ENCODE data around the gene RBM47. TPM values are rescaled to one million over a fixed set of nuclear protein-coding genes. Genes with fewer than 3 reads are reported as not detected.

RBM47 gene
- total and polyA plus RNA-seq, 9 of the 15 experiments (the other 6 are each of a cell fraction or from before 2014, with no cell fraction given): 1.4 to 6.4 (median 3.3) TPM

DNA sequence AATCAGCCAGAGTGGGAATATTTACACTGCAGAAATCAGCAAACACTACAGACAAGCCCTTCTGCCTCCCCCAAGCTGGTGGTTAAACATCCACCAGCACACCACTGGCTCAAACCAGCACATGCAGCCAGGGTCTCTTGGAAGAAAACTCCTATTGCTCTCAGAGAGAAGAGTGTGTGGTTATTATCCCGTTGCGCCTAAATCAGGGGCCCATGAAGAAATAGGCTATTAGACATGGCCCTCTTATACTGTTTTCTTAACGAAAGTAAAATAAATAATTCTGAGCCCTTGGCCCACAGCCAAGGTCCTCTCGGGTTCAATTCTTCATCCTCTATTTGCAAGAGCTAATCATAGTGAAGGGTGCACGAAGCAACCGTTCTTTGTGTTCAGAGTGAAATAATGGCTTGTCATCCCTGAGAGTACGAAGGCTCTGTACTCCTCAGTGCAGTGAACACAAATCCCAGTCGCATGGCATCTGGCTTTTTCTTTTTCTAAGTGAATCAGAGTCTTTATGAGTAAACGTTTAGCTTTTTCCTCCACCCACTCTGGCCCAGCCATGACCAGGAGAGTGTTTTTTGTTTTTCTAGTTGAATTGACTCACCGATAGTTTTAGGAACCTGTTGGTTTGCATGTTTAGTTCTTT is 33.4 kb upstream of the RBM47 start:
- H3K9me3 ChIP-seq (replicated peaks; ENCODE audit: control insufficient read depth, insufficient read depth, low read depth, low read length): no peaks in the 10 kb centered on the region
- no peak overlapping the region for H2AFZ ChIP-seq (ENCODE audit: low read depth, low read length)
- ChIA-PET CTCF (ENCODE audit: low intra/inter-chr PET ratio) (no interaction called here), POLR2A (interaction anchor here (0.7 kb wide), 1 partner anchor 31 kb away, joined by 3 read pairs; no protein-coding TSS in a partner anchor)
- no peak overlapping the region for H3K4me3 ChIP-seq
- H3K79me2 ChIP-seq (ENCODE audit: control insufficient read depth, insufficient read depth, low read length): no peaks in the 10 kb centered on the region
- in situ Hi-C loops (cut with MboI) (no loop called here), intact Hi-C loops (cut with micrococcal nuclease) (no loop called here)
- no peak overlapping the region for H3K4me2 ChIP-seq (ENCODE audit: insufficient read depth, low read length)
- TF ChIP-seq, protein P1, sequence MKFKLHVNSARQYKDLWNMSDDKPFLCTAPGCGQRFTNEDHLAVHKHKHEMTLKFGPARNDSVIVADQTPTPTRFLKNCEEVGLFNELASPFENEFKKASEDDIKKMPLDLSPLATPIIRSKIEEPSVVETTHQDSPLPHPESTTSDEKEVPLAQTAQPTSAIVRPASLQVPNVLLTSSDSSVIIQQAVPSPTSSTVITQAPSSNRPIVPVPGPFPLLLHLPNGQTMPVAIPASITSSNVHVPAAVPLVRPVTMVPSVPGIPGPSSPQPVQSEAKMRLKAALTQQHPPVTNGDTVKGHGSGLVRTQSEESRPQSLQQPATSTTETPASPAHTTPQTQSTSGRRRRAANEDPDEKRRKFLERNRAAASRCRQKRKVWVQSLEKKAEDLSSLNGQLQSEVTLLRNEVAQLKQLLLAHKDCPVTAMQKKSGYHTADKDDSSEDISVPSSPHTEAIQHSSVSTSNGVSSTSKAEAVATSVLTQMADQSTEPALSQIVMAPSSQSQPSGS (CRISPR knock-in tag; IDR thresholded peaks at IDR 0.05): no peak
- TF ChIP-seq TFAM (CRISPR knock-in tag; conservative IDR thresholded peaks at IDR 0.05): no peak
- TF ChIP-seq SRF (CRISPR knock-in tag; IDR thresholded peaks at IDR 0.05): no peak
- TF ChIP-seq NFIC (IDR thresholded peaks at IDR 0.05): peak; percentile 47; the same call in 1 of the 2 replicates
- BruUV-seq (replicated peaks): no TSS peak
- H3K27me3 ChIP-seq (ENCODE audit: control insufficient read depth in 2 of 2, insufficient read depth in 2 of 2, low read length in 2 of 2): peaks cover 4 to 6% of the 10 kb centered on the region in 2 experiments; a peak in 4 of 5 replicates
- H3K27ac ChIP-seq (ENCODE audit: extremely low read depth, low read depth, low read length): no peak overlapping the region
- H3K4me1 ChIP-seq (replicated peaks in 1 of 2; ENCODE audit: control insufficient read depth in 2 of 2, insufficient read depth in 2 of 2, low read length in 2 of 2): no peaks in the 10 kb centered on the region
- H3K9ac ChIP-seq (ENCODE audit: insufficient read depth in 1 of 2, low read depth in 2 of 2, low read length in 2 of 2): no peak overlapping the region
- ATAC-seq (no peak), DNase-seq (ENCODE audit: extremely low read depth in 1 of 4, low spot score in 3 of 4) (no peak), FAIRE-seq (no peak)
- no peaks in the 10 kb centered on the region for H4K20me1 ChIP-seq (replicated peaks; ENCODE audit: control insufficient read depth, insufficient read depth, low read length)
- WGBS (ENCODE audit: insufficient coverage, low coverage, missing lambda C conversion rate): under 1% methylated on average over 10 of the region's 10 CpGs
- no peaks in the 10 kb centered on the region for H3K36me3 ChIP-seq (ENCODE audit: control insufficient read depth, insufficient read depth, low read length)
- no peaks in the 10 kb centered on the region for H3K9me1 ChIP-seq (ENCODE audit: control insufficient read depth, insufficient read depth, low read length)
